GM13977 (cell line): ENCODE measurements around the gene TOR3A.
A peak's percentile ranks its signal among the peaks of the same experiment; 100 is the strongest.
"Not testable (repeated sequence)": the region's sequence is repeated elsewhere in the genome, so short reads cannot be mapped to it uniquely, and the experiment has no call there.

Source experiments
- DNase-seq: peaks from one replicate; pipeline ENCODE4 v3.0.0; 2012; ENCODE audit warnings: low spot score
- in situ Hi-C: fragments of 300-500 bp; cut with MboI; formaldehyde crosslinking; loops from one replicate; pipeline ENCODE4 v1.12.0; 2022; ENCODE audit warnings: low sequenced_read_pairs, low pct_unique_long_range_greater_than_20kb, mixed read lengths, inconsistent platforms; ENCODE audit not compliant: unreplicated experiment
- TF ChIP-seq, protein P1 (sequence below): IDR thresholded peaks from 2 replicates; pipeline ENCODE4 v1.5.1; 2012; ENCODE audit warnings: mild to moderate bottlenecking, control low read depth; ENCODE audit not compliant: insufficient read depth; ENCODE audit errors: extremely low read depth, missing control alignments

The TOR3A gene

DNA sequence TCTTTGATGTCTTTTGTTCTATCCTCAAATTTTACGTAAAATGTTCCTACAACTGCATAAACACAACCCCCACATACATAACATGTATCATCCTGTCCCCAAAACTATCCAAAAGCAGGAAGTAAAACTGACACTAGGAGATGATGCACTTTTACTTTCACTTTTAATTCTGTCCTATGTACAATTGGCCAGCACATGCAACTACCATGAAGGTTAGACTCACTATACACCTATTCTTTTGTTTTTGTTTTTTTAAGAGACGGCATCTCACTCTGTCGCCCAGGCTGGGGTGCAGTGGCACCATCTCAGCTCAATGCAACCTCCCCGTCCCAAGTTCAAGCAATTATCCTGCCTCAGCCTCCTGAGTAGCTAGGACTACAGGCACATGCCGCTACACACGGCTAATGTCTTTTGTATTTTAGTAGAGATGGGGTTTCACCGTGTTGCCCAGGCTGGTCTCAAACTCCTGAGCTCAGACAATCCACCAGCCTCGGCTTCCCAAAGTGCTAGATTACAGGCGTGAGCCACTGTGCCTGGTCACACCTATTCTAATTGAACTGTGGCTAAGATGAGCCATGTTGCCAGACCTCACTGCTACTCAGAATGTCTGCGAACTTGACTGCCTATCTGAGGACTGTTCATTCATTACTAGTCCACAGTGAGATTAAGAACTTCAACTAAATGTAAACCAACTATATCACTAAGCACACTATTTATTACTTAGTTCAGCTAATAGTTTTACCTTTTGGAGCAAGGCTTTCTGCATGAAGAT is 48.0 kb downstream of the TOR3A start:
- in situ Hi-C loops, result no loop called here
- peak; percentile 75 for DNase-seq
- TF ChIP-seq, protein P1, sequence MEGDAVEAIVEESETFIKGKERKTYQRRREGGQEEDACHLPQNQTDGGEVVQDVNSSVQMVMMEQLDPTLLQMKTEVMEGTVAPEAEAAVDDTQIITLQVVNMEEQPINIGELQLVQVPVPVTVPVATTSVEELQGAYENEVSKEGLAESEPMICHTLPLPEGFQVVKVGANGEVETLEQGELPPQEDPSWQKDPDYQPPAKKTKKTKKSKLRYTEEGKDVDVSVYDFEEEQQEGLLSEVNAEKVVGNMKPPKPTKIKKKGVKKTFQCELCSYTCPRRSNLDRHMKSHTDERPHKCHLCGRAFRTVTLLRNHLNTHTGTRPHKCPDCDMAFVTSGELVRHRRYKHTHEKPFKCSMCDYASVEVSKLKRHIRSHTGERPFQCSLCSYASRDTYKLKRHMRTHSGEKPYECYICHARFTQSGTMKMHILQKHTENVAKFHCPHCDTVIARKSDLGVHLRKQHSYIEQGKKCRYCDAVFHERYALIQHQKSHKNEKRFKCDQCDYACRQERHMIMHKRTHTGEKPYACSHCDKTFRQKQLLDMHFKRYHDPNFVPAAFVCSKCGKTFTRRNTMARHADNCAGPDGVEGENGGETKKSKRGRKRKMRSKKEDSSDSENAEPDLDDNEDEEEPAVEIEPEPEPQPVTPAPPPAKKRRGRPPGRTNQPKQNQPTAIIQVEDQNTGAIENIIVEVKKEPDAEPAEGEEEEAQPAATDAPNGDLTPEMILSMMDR, result no peak

DNA sequence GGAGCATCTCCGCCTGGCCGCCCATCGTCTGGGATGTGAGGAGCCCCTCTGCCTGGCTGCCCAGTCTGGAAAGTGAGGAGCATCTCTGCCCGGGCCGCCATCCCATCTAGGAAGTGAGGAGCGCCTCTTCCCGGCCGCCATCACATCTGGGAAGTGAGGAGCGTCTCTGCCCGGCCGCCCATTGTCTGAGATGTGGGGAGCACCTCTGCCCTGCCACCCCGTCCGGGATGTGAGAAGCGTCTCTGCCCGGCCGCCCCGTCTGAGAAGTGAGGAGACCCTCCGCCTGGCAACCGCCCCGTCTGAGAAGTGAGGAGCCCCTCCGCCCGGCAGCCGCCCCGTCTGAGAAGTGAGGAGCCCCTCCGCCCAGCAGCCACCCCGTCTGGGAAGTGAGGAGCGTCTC is 53.3 kb downstream of the TOR3A start:
- in situ Hi-C loops, result not testable (repeated sequence)

DNA sequence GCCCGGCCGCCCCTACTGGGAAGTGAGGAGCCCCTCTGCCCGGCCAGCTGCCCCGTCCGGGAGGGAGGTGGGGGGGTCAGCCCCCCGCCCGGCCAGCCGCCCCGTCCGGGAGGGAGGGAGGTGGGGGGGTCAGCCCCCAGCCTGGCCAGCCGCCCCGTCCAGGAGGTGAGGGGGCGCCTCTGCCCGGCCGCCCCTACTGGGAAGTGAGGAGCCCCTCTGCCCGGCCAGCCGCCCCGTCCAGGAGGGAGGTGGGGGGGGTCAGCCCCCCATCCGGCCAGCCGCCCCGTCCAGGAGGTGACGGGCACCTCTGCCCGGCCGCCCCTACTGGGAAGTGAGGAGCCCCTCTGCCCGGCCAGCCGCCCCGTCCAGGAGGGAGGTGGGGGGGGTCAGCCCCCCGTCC is 53.8 kb downstream of the TOR3A start:
- DNase-seq, in situ Hi-C loops: not testable (repeated sequence)

More for the DNA sequence above, 53.3 kb downstream of the TOR3A start:
- not testable (repeated sequence) for DNase-seq

DNA sequence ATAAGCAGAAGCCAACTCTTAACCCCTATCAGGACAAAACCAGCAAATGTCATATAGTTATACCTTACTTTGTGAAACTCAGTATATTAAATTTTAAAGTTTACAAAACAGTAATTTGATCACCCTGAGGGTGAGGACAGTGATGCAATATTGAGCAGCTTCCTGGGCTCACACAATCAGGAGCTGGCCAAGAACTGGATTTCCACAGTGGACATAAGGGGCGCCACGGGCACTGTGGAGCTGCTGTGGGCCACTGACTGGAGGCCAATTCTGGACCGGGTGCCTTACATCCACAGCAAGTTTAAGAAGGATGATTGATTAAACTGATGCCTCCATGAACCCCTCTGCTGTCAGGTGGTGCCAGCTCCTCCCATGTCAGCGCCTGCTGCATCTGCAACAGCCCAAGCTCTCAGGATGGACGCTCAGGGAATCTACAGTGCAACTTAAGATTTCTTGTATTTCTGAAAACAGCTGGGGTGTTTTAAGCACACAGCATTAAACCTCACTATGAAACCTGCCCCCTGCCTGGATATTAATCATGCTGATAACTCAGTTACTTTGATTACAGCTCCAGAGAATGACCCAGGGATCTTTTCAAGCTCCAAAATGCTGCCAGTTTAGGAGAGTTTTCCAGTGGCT is 55.9 kb downstream of the TOR3A start:
- DNase-seq, result no peak
- in situ Hi-C loops, result no loop called here
- TF ChIP-seq, protein P1, result no peak

DNA sequence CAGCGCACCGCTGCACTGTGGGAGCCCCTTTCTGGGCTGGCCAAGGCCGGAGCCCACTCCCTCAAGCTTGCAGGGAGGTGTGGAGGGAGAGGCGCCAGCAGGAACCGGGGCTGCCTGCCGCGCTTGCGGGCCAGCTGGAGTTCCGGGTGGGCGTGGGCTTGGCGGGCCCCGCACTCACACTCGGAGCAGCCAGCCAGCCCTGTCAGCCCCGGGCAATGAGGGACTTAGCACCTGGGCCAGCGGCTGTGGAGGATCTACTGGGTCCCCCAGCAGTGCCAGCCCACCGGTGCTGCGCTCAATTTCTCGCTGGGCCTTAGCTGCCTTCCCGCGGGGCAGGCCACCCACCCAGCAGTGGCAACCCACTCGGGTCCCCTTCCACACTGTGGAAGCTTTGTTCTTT is 56.9 kb downstream of the TOR3A start:
- in situ Hi-C loops, DNase-seq: not testable (repeated sequence)

DNA sequence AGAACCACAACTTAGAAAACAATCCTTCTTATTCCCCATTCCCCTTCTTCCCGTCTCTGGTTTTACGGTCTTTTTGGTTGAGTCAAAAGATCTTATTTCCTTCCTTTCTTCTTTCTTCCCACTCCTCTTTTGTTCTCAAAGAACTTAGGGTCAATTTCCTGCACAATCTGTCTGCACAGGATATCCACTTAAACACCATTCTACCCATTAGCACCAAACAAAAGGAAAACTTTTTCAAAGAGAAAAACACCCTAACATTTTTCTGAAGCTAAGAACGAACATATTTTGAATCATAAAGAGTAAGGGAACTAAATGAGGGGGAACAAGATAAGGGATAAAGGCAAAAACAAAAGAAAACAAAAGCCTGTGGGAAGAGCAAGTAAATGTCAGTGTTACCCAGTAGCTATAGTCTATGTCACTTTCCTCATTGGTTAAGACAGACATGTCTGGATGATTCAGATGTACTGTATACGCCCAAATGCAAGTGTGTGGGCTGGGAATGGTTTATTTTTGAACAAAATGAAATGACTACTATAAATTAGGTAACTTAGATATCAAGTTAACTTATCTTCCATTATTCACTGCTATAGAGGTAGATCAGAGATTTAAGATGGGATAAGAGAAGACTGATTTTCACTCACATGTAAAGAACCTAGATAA is 59.9 kb downstream of the TOR3A start:
- in situ Hi-C loops, result no loop called here
- peak; percentile 38 for DNase-seq
- TF ChIP-seq, protein P1, result no peak

DNA sequence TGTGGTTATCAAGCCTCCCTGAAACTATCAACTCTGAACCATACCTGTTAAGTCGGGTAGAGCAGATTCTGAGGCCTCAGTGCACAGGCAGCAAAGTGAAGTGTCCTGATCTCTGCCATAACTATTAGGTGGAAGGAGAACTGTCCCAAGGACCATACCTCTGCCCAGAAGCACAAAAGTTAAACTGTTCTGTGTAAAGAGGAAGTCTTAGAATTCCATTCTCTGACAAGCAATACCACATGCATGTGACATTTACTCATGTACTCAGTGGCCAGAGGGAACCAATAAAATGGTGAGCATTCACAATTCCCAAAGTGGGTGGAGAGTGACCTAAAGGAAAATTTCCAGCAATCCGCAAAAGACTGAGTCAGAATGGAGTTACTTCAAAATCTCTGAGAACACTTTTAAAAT is 61.0 kb downstream of the TOR3A start:
- no peak for DNase-seq
- in situ Hi-C loops, result no loop called here
- TF ChIP-seq, protein P1, result no peak

DNA sequence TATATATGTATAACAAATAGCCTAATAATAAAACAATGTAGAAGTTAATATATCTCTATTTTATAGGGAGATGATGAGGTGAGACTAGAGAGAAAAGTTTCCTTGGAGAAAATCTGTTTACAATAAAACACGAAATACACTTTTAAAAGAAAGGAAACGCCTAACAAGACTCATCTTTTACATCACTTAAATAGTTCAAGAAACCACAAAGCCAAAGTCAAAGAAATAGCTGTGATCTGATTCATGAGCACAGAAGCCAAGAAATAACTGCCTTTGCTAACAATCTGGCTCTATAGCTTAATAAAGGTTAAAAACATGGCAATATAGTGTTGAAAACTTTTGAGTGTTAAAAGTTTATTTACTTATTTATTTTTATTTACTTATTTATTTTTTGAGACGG is 61.5 kb downstream of the TOR3A start:
- in situ Hi-C loops, result no loop called here
- TF ChIP-seq, protein P1, result no peak
- no peak for DNase-seq
